H1 (cell line): ENCODE results near the gene CHMP4B.

Experiments
- CTCF ChIP-seq, 3 experiments: IDR thresholded peaks; 1 replicate in 2 of 3; 2 replicates in 1 of 3; pipeline versions ENCODE4 v1.5.1 to v1.6.1; 2011; ENCODE audit warnings: low read length in 3 of 3, mild to moderate bottlenecking in 3 of 3, inconsistent platforms in 2 of 3, low read depth in 1 of 3, moderate library complexity in 1 of 3; ENCODE audit not compliant: insufficient read depth in 1 of 3; ENCODE audit errors: control extremely low read depth in 1 of 3
- HDAC6 ChIP-seq: IDR thresholded peaks from one replicate; pipeline ENCODE4 v1.7.1; 2012; ENCODE audit warnings: low read depth, mild to moderate bottlenecking, inconsistent platforms, low read length, moderate library complexity
- JUN ChIP-seq: IDR thresholded peaks from 2 replicates; pipeline ENCODE4 v1.6.1; 2011; ENCODE audit warnings: low read depth, mild to moderate bottlenecking, improper control_type of control experiment, low read length
- KDM5A ChIP-seq: fragments of 200-600 bp; IDR thresholded peaks from 2 replicates; pipeline ENCODE4 v1.7.1; 2012; ENCODE audit warnings: mild to moderate bottlenecking, low read length, inconsistent platforms, mixed read lengths
- MAFK ChIP-seq: IDR thresholded peaks from 2 replicates; pipeline ENCODE4 v1.6.1; 2012; ENCODE audit warnings: low read depth, mild to moderate bottlenecking, improper control_type of control experiment, low read length
- MAX ChIP-seq: IDR thresholded peaks from 2 replicates; pipeline ENCODE4 v1.6.1; 2012; ENCODE audit warnings: inconsistent platforms
- POLR2A ChIP-seq, 2 experiments: IDR thresholded peaks; 1 replicate in 1 of 2; 2 replicates in 1 of 2; pipeline ENCODE4 v1.6.1; 2011; ENCODE audit warnings: low read depth in 2 of 2, low read length in 2 of 2, mild to moderate bottlenecking in 2 of 2; ENCODE audit errors: control extremely low read depth in 1 of 2
- POLR2AphosphoS5 ChIP-seq: IDR thresholded peaks from 2 replicates; pipeline ENCODE4 v1.6.1; 2011; ENCODE audit warnings: low read depth, low read length
- POU5F1 ChIP-seq: IDR thresholded peaks from 2 replicates; pipeline ENCODE4 v1.6.1; 2011; ENCODE audit warnings: low read depth, mild to moderate bottlenecking, low read length, moderate library complexity
- SIN3A ChIP-seq, 2 experiments: IDR thresholded peaks in 1 of 2; conservative IDR thresholded peaks in 1 of 2; 2 replicates each; pipeline ENCODE4 v1.6.1; 2011 to 2012; ENCODE audit warnings: low read length in 2 of 2, improper control_type of control experiment in 1 of 2, low read depth in 1 of 2, mild to moderate bottlenecking in 1 of 2
- SUZ12 ChIP-seq: fragments of 200-600 bp; sonication (generic); IDR thresholded peaks from 2 replicates; pipeline ENCODE4 v1.6.1; 2012; ENCODE audit warnings: mild to moderate bottlenecking, inconsistent platforms, low read length, moderate library complexity, mixed read lengths
- TAF1 ChIP-seq: IDR thresholded peaks from 2 replicates; pipeline ENCODE4 v1.6.1; 2011; ENCODE audit warnings: mild to moderate bottlenecking, low read depth, low read length
- TAF7 ChIP-seq: optimal IDR thresholded peaks from 2 replicates; pipeline ENCODE3; 2011; ENCODE audit warnings: low read depth, mild to moderate bottlenecking, inconsistent platforms, low read length, moderate library complexity, borderline replicate concordance
- ZNF274 ChIP-seq: IDR thresholded peaks from 2 replicates; pipeline ENCODE4 v1.7.0; 2012; ENCODE audit warnings: low read length, borderline replicate concordance; ENCODE audit errors: extremely low read depth

- TF ChIP-seq CTCF (IDR thresholded peaks at IDR 0.05; ENCODE audit: control extremely low read depth in 1 of 3, insufficient read depth in 1 of 3, low read depth in 1 of 3, low read length in 3 of 3) (no peak), POLR2A (IDR thresholded peaks at IDR 0.05; ENCODE audit: control extremely low read depth in 1 of 2, low read depth in 2 of 2, low read length in 2 of 2) (no peak), SIN3A (conservative IDR thresholded peaks at IDR 0.05 in 1 of 2, IDR thresholded peaks at IDR 0.05 in 1 of 2; ENCODE audit: low read depth in 1 of 2, low read length in 2 of 2) (no peak), MAFK (no peak), HDAC6 (no peak), SUZ12 (no peak), JUN (no peak), TAF1 (no peak), KDM5A (no peak), POLR2AphosphoS5 (no peak), ZNF274 (no peak), POU5F1 (no peak), TAF7 (no peak), MAX (no peak)
Measured at GRCh38 chr20:33843050-33843449, 31.9 kb downstream of the CHMP4B start.
